ENCODE results near the gene RANBP10.

Gene RANBP10

GRCh38 chr16:67767953-67768352, 38.4 kb downstream of the RANBP10 start:
- Histone ChIP-seq H3K27me3 (ENCODE audit: insufficient read depth, poor library complexity, severe bottlenecking) (no peaks in the 10 kb centered on the region), H3K4me3 (replicated peaks; ENCODE audit: insufficient read depth, low read length) (no peak overlapping the region), H3K27ac (replicated peaks) (no peak overlapping the region)
- no peak for TF ChIP-seq CTCF (IDR thresholded peaks at IDR 0.05; ENCODE audit: insufficient read depth, low read length)
- TF ChIP-seq REST (IDR thresholded peaks at IDR 0.05; ENCODE audit: insufficient replicate concordance, low read depth) = no peak
- no peak for TF ChIP-seq GABPA (IDR thresholded peaks at IDR 0.05; ENCODE audit: low read depth)
- no peak for TF ChIP-seq SPI1 (IDR thresholded peaks at IDR 0.05; ENCODE audit: borderline replicate concordance, low read depth)
- no peak for TF ChIP-seq POLR2AphosphoS5 (IDR thresholded peaks at IDR 0.05; ENCODE audit: low read depth)
- DNase-seq (ENCODE audit: low read depth in 1 of 2, low spot score in 1 of 2) = no peak

GRCh38 chr16:67766291-67766690, 40.1 kb downstream of the RANBP10 start:
- TF ChIP-seq POLR2AphosphoS5 (IDR thresholded peaks at IDR 0.05; ENCODE audit: low read depth) = no peak
- no peak for TF ChIP-seq GABPA (IDR thresholded peaks at IDR 0.05; ENCODE audit: low read depth)
- no peak for TF ChIP-seq SPI1 (IDR thresholded peaks at IDR 0.05; ENCODE audit: borderline replicate concordance, low read depth)
- no peak for TF ChIP-seq REST (IDR thresholded peaks at IDR 0.05; ENCODE audit: insufficient replicate concordance, low read depth)
- no peak for TF ChIP-seq CTCF (IDR thresholded peaks at IDR 0.05; ENCODE audit: insufficient read depth, low read length)
- H3K27me3 ChIP-seq (ENCODE audit: insufficient read depth, poor library complexity, severe bottlenecking) = no peaks in the 10 kb centered on the region

GRCh38 chr16:67764158-67764667, 42.1 kb downstream of the RANBP10 start:
- TF ChIP-seq REST (IDR thresholded peaks at IDR 0.05; ENCODE audit: insufficient replicate concordance, low read depth) (no peak), CTCF (IDR thresholded peaks at IDR 0.05; ENCODE audit: insufficient read depth, low read length) (no peak), GABPA (IDR thresholded peaks at IDR 0.05; ENCODE audit: low read depth) (no peak), SPI1 (IDR thresholded peaks at IDR 0.05; ENCODE audit: borderline replicate concordance, low read depth) (no peak), POLR2AphosphoS5 (IDR thresholded peaks at IDR 0.05; ENCODE audit: low read depth) (no peak)
- DNase-seq (ENCODE audit: low read depth in 1 of 2, low spot score in 1 of 2) = no peak
- Histone ChIP-seq H3K4me3 (replicated peaks; ENCODE audit: insufficient read depth, low read length) (no peak overlapping the region), H3K27me3 (ENCODE audit: insufficient read depth, poor library complexity, severe bottlenecking) (no peaks in the 10 kb centered on the region), H3K27ac (replicated peaks) (no peak overlapping the region)

More at GRCh38 chr16:67766291-67766690, 40.1 kb downstream of the RANBP10 start:
- DNase-seq (ENCODE audit: low read depth in 1 of 2, low spot score in 1 of 2) = no peak
- H3K4me3 ChIP-seq (replicated peaks; ENCODE audit: insufficient read depth, low read length) = no peak overlapping the region
- H3K27ac ChIP-seq (replicated peaks) = no peak overlapping the region

Measured in HL-60 (cell line).